ENCODE data around the gene PLA2G4A.

GRCh38 chr1:186819126-186819525 lies 9.6 kb upstream of the PLA2G4A start:
- TF ChIP-seq POLR2A (IDR thresholded peaks at IDR 0.05; ENCODE audit: low read length), result no peak
- TF ChIP-seq GATA1 (IDR thresholded peaks at IDR 0.05; ENCODE audit: low read depth, low read length), result no peak

Measured in erythroblast (primary cell).